Peyer's patch (tissue), 4 donors: Measurements from ENCODE around the gene KCNS1. TPM values are rescaled to one million over a fixed set of nuclear protein-coding genes. Genes with fewer than 3 reads are reported as not detected.
"Not testable (repeated sequence)": the region's sequence is repeated elsewhere in the genome, so short reads cannot be mapped to it uniquely, and the experiment has no call there.

Experiments used
- DNase-seq, 3 donors: peaks; one replicate each; pipeline ENCODE4 v3.0.0-alpha.2; 2017 to 2019
- H3K27ac ChIP-seq, 4 donors: fragments of 200-600 bp; sonication (generic); one replicate each; pipeline ENCODE4 v1.5.1; 2016 to 2019
- H3K27me3 ChIP-seq, 2 donors: fragments of 200-600 bp; sonication (generic); one replicate each; pipeline ENCODE4 v1.5.1; 2019
- H3K36me3 ChIP-seq, 3 donors: fragments of 200-600 bp; sonication (generic); one replicate each; pipeline ENCODE4 v1.5.1; 2016 to 2019
- H3K4me1 ChIP-seq, 4 donors: fragments of 200-600 bp; sonication (generic); one replicate each; pipeline ENCODE4 v1.5.1; 2016 to 2019
- H3K4me3 ChIP-seq, 4 donors: fragments of 200-600 bp; sonication (generic); 1 replicate in 3 of 4; 2 replicates in 1 of 4; pipeline ENCODE4 v1.5.1; 2016 to 2019; ENCODE audit warnings: mild to moderate bottlenecking in 1 of 4
- H3K9me3 ChIP-seq, 4 donors: fragments of 200-600 bp; sonication (generic); one replicate each; pipeline ENCODE4 v1.5.1; 2016 to 2019; ENCODE audit warnings: mild to moderate bottlenecking in 1 of 4
- CTCF ChIP-seq, 6 experiments: fragments of 450-650 bp in 4 of 6; fragments of 200-600 bp in 2 of 6; sonication (generic) in 1 of 6; IDR thresholded peaks; one replicate each; pipeline ENCODE4 v1.5.1; 2017 to 2019; ENCODE audit warnings: antibody characterized with exemption in 6 of 6, mild to moderate bottlenecking in 3 of 6, moderate library complexity in 1 of 6
- POLR2A ChIP-seq, 2 donors: fragments of 450-650 bp; IDR thresholded peaks; one replicate each; pipeline ENCODE4 v1.5.1; 2017; ENCODE audit warnings: antibody characterized with exemption in 2 of 2, mild to moderate bottlenecking in 2 of 2, moderate library complexity in 2 of 2
- total RNA-seq, 4 donors: library from RNA; depleted of rRNA; stranded (reverse); fragments of >200 nt; gene quantifications; one replicate each; pipeline ENCODE4 v1.1.0, GENCODE V29; 2016

The KCNS1 gene
- total RNA-seq, 4 donors from 2014 or later, result 0.27 TPM; not detected in 3

- no peak for TF ChIP-seq CTCF (IDR thresholded peaks at IDR 0.05)
- TF ChIP-seq POLR2A (IDR thresholded peaks at IDR 0.05), result no peak
- H3K27ac ChIP-seq, result no peak overlapping the region
- H3K9me3 ChIP-seq, result no peaks in the 10 kb centered on the region
Measured at GRCh38 chr20:45069261-45069660, 31.7 kb downstream of the KCNS1 start.

GRCh38 chr20:45067558-45067957, 33.4 kb downstream of the KCNS1 start:
- Histone ChIP-seq H3K4me1 (no peaks in the 10 kb centered on the region), H3K9me3 (no peaks in the 10 kb centered on the region), H3K4me3 (no peak overlapping the region), H3K36me3 (peaks cover 0 to 17% (median 0%) of the 10 kb centered on the region in 3 donors), H3K27me3 (no peaks in the 10 kb centered on the region), H3K27ac (no peak overlapping the region)
- DNase-seq, result no peak
- no peak for TF ChIP-seq POLR2A (IDR thresholded peaks at IDR 0.05)
- TF ChIP-seq CTCF (IDR thresholded peaks at IDR 0.05), result no peak

More at GRCh38 chr20:45069261-45069660, 31.7 kb downstream of the KCNS1 start:
- Histone ChIP-seq H3K4me3 (no peak overlapping the region), H3K27me3 (no peaks in the 10 kb centered on the region), H3K36me3 (peaks cover 0 to 18% (median 0%) of the 10 kb centered on the region in 3 donors), H3K4me1 (no peaks in the 10 kb centered on the region)
- no peak for DNase-seq

GRCh38 chr20:45067087-45067486, 33.8 kb downstream of the KCNS1 start:
- TF ChIP-seq POLR2A (IDR thresholded peaks at IDR 0.05), result no peak
- TF ChIP-seq CTCF (IDR thresholded peaks at IDR 0.05), result no peak

GRCh38 chr20:45066372-45066771, 34.6 kb downstream of the KCNS1 start:
- no peak for DNase-seq
- no peak overlapping the region for H3K4me3 ChIP-seq
- no peaks in the 10 kb centered on the region for H3K27me3 ChIP-seq

More at GRCh38 chr20:45067087-45067486, 33.8 kb downstream of the KCNS1 start:
- Histone ChIP-seq H3K36me3 (peaks cover 0 to 17% (median 0%) of the 10 kb centered on the region in 3 donors), H3K4me1 (no peaks in the 10 kb centered on the region), H3K4me3 (no peak overlapping the region), H3K27ac (no peak overlapping the region), H3K9me3 (no peaks in the 10 kb centered on the region), H3K27me3 (no peaks in the 10 kb centered on the region)
- DNase-seq, result no peak

GRCh38 chr20:45064812-45065211, 36.1 kb downstream of the KCNS1 start:
- H3K9me3 ChIP-seq, result no peaks in the 10 kb centered on the region
- no peak for TF ChIP-seq CTCF (IDR thresholded peaks at IDR 0.05)
- no peak for TF ChIP-seq POLR2A (IDR thresholded peaks at IDR 0.05)
- H3K27me3 ChIP-seq, result no peaks in the 10 kb centered on the region
- no peak for DNase-seq
- H3K4me3 ChIP-seq, result no peak overlapping the region
- H3K36me3 ChIP-seq, result peaks cover 0 to 17% (median 0%) of the 10 kb centered on the region in 3 donors
- H3K4me1 ChIP-seq, result no peaks in the 10 kb centered on the region
- no peak overlapping the region for H3K27ac ChIP-seq

More at GRCh38 chr20:45066372-45066771, 34.6 kb downstream of the KCNS1 start:
- no peaks in the 10 kb centered on the region for H3K9me3 ChIP-seq
- peaks cover 0 to 17% (median 0%) of the 10 kb centered on the region in 3 donors for H3K36me3 ChIP-seq
- H3K4me1 ChIP-seq, result no peaks in the 10 kb centered on the region
- TF ChIP-seq POLR2A (IDR thresholded peaks at IDR 0.05) (no peak), CTCF (IDR thresholded peaks at IDR 0.05) (no peak)
- no peak overlapping the region for H3K27ac ChIP-seq

- not testable (repeated sequence) for H3K4me3 ChIP-seq, H3K9me3 ChIP-seq, H3K4me1 ChIP-seq, DNase-seq, H3K27ac ChIP-seq, H3K27me3 ChIP-seq
- peaks cover 0 to 15% (median 0%) of the 10 kb centered on the region in 3 donors for H3K36me3 ChIP-seq
Measured at GRCh38 chr20:45063107-45063506, 37.8 kb downstream of the KCNS1 start.
